GM23338 (cell line): Measurements from ENCODE around the gene CFAP299. TPM values are rescaled to one million over a fixed set of nuclear protein-coding genes. Genes with fewer than 3 reads are reported as not detected.

Source experiments
- ATAC-seq: fragments of 200-7000 bp; cut with Tn5 transposase; 3 replicates; pipeline ENCODE4 v1.9.1; 2020
- DNase-seq: peaks from one replicate; pipeline ENCODE4 v3.0.0-alpha.2; 2015; ENCODE audit warnings: low spot score
- H2AFZ ChIP-seq: fragments of 200-600 bp; sonication (generic); 2 replicates; pipeline ENCODE4 v1.8.0; 2016; ENCODE audit warnings: antibody characterized with exemption, mild to moderate bottlenecking, moderate library complexity
- H3F3A ChIP-seq: fragments of 200-600 bp; sonication (generic); replicated peaks from 2 replicates; pipeline ENCODE4 v1.8.0; 2017; ENCODE audit warnings: antibody characterized with exemption, mixed run types, low read depth
- H3K27ac ChIP-seq: fragments of 200-600 bp; sonication (generic); 2 replicates; pipeline ENCODE4 v1.6.1; 2016; ENCODE audit warnings: low read depth
- H3K27me3 ChIP-seq: fragments of 200-600 bp; sonication (generic); 2 replicates; pipeline ENCODE4 v1.8.0; 2016; ENCODE audit warnings: mild to moderate bottlenecking, mixed run types, moderate library complexity; ENCODE audit not compliant: insufficient read depth
- H3K36me3 ChIP-seq: fragments of 200-600 bp; sonication (generic); 2 replicates; pipeline ENCODE4 v1.8.0; 2016; ENCODE audit warnings: mild to moderate bottlenecking; ENCODE audit not compliant: insufficient read depth
- H3K4me1 ChIP-seq: fragments of 200-600 bp; sonication (generic); 2 replicates; pipeline ENCODE4 v1.8.0; 2016; ENCODE audit warnings: mild to moderate bottlenecking, moderate library complexity; ENCODE audit not compliant: insufficient read depth
- H3K4me2 ChIP-seq: fragments of 200-600 bp; sonication (generic); 2 replicates; pipeline ENCODE4 v1.7.1; 2017; ENCODE audit warnings: mixed run types
- H3K4me3 ChIP-seq: fragments of 200-600 bp; sonication (generic); 2 replicates; pipeline ENCODE4 v1.6.1; 2016; ENCODE audit warnings: mixed run types
- H3K79me2 ChIP-seq: fragments of 200-600 bp; sonication (generic); replicated peaks from 2 replicates; pipeline ENCODE4 v1.8.0; 2017; ENCODE audit warnings: mild to moderate bottlenecking; ENCODE audit not compliant: insufficient read depth
- H3K9me2 ChIP-seq: fragments of 200-600 bp; sonication (generic); 2 replicates; pipeline ENCODE4 v1.8.0; 2017; ENCODE audit not compliant: insufficient read depth
- H4K20me1 ChIP-seq: fragments of 200-600 bp; sonication (generic); replicated peaks from 2 replicates; pipeline ENCODE4 v1.8.0; 2017; ENCODE audit warnings: mild to moderate bottlenecking; ENCODE audit not compliant: insufficient read depth
- H3K27ac Mint-ChIP-seq: 2 replicates; pipeline ENCODE4 v1.8.0; 2020; ENCODE audit warnings: inconsistent platforms, mild to moderate bottlenecking, moderate library complexity, mixed read lengths
- H3K27me3 Mint-ChIP-seq: 3 replicates; pipeline ENCODE4 v1.8.0; 2022; ENCODE audit warnings: low read depth, mild to moderate bottlenecking, moderate library complexity, mixed read lengths, inconsistent platforms; ENCODE audit not compliant: insufficient read depth, poor library complexity
- H3K36me3 Mint-ChIP-seq: 3 replicates; pipeline ENCODE4 v1.8.0; 2021; ENCODE audit warnings: low read depth, mild to moderate bottlenecking, inconsistent platforms, moderate library complexity, mixed read lengths
- H3K4me1 Mint-ChIP-seq: 3 replicates; pipeline ENCODE4 v1.8.0; 2020; ENCODE audit warnings: mild to moderate bottlenecking, inconsistent platforms, mixed read lengths
- H3K4me3 Mint-ChIP-seq: 3 replicates; pipeline ENCODE4 v1.8.0; 2021; ENCODE audit warnings: moderate library complexity, mild to moderate bottlenecking, inconsistent platforms, mixed read lengths
- H3K9me3 Mint-ChIP-seq: 3 replicates; pipeline ENCODE4 v1.8.0; 2020; ENCODE audit warnings: moderate library complexity, mild to moderate bottlenecking, inconsistent platforms, mixed read lengths
- CREB1 ChIP-seq: fragments of 250-450 bp; sonication (Bioruptor Pico); IDR thresholded peaks from 2 replicates; pipeline ENCODE4 v1.5.0; 2020; ENCODE audit warnings: low read depth, mild to moderate bottlenecking, moderate library complexity
- CTCF ChIP-seq, 2 experiments: fragments of 200-600 bp in 1 of 2; sonication (generic) in 1 of 2; conservative IDR thresholded peaks; 2 replicates each; pipeline versions ENCODE4 v1.5.1 to v1.6.1; 2016 to 2017; ENCODE audit warnings: antibody characterized with exemption in 2 of 2, low read depth in 2 of 2, mild to moderate bottlenecking in 2 of 2, moderate library complexity in 1 of 2
- ETS1 ChIP-seq: IDR thresholded peaks from 2 replicates; pipeline ENCODE4 v1.6.1; 2016; ENCODE audit warnings: antibody characterized with exemption
- EZH2 ChIP-seq: fragments of 200-600 bp; sonication (generic); IDR thresholded peaks from one replicate; pipeline ENCODE4 v1.8.0; 2017; ENCODE audit warnings: antibody characterized with exemption, mild to moderate bottlenecking, low read depth; ENCODE audit not compliant: unreplicated experiment
- EZH2phosphoT487 ChIP-seq: fragments of 200-600 bp; sonication (generic); IDR thresholded peaks from one replicate; pipeline ENCODE4 v1.8.1; 2018; ENCODE audit warnings: antibody characterized with exemption; ENCODE audit not compliant: unreplicated experiment
- JUNB ChIP-seq: IDR thresholded peaks from one replicate; pipeline ENCODE4 v1.6.1; 2016; ENCODE audit warnings: antibody characterized with exemption; ENCODE audit not compliant: unreplicated experiment
- NANOG ChIP-seq: IDR thresholded peaks from 2 replicates; pipeline ENCODE4 v1.6.1; 2016; ENCODE audit warnings: antibody characterized with exemption, borderline replicate concordance
- POLR2AphosphoS5 ChIP-seq: IDR thresholded peaks from 2 replicates; pipeline ENCODE4 v1.6.1; 2016; ENCODE audit warnings: antibody characterized with exemption, low read depth
- REST ChIP-seq: IDR thresholded peaks from one replicate; pipeline ENCODE4 v1.6.1; 2018; ENCODE audit warnings: antibody characterized with exemption; ENCODE audit not compliant: unreplicated experiment
- STAT1 ChIP-seq: IDR thresholded peaks from one replicate; pipeline ENCODE4 v1.6.1; 2016; ENCODE audit warnings: antibody characterized with exemption; ENCODE audit not compliant: unreplicated experiment
- ZNF114 ChIP-seq: fragments of 250-450 bp; sonication (Bioruptor Pico); IDR thresholded peaks from 2 replicates; pipeline ENCODE4 v1.5.0; 2020; ENCODE audit warnings: mild to moderate bottlenecking, moderate library complexity
- ZNF331 ChIP-seq: fragments of 250-450 bp; sonication (Bioruptor Pico); IDR thresholded peaks from 2 replicates; pipeline ENCODE4 v1.5.0; 2020; ENCODE audit warnings: low read depth, mild to moderate bottlenecking, moderate library complexity
- ZNF462 ChIP-seq: fragments of 250-450 bp; sonication (Bioruptor Pico); IDR thresholded peaks from 2 replicates; pipeline ENCODE4 v1.5.0; 2020; ENCODE audit warnings: mild to moderate bottlenecking, moderate library complexity
- polyA plus RNA-seq: library from polyadenylated mRNA; unstranded; fragments of >200 nt; fragmentation: Nextera tagmentation; extraction: Ambion mirVana; gene quantifications from 2 replicates; pipeline ENCODE4 v1.2.1, GENCODE V29; 2016
- total RNA-seq: library from RNA; depleted of rRNA; stranded (reverse); fragments of >200 nt; shearing (Covaris generic); gene quantifications from 2 replicates; pipeline ENCODE4 v1.2.3, GENCODE V29; 2014

The CFAP299 gene
- total and polyA plus RNA-seq, 2 experiments from 2014 or later, result not detected

GRCh38 chr4:80412322-80412721 is 76.8 kb downstream of the CFAP299 start (continued):
- TF ChIP-seq ZNF331 (CRISPR knock-in tag) (no peak), EZH2 (no peak), JUNB (no peak), STAT1 (no peak)

GRCh38 chr4:80413086-80413485 is 77.6 kb downstream of the CFAP299 start:
- Histone ChIP-seq H2AFZ (no peak overlapping the region), H3K4me2 (no peak overlapping the region), H3K4me3 (no peak overlapping the region), H3K9me2 (peaks cover 8% of the 10 kb centered on the region), H3K36me3 (no peaks in the 10 kb centered on the region), H3K4me1 (peaks cover 4% of the 10 kb centered on the region; the same call in 1 of the 2 replicates), H3F3A (no peaks in the 10 kb centered on the region), H4K20me1 (no peaks in the 10 kb centered on the region), H3K27me3 (no peaks in the 10 kb centered on the region), H3K27ac (no peak overlapping the region), H3K79me2 (no peaks in the 10 kb centered on the region)
- Mint-ChIP-seq H3K9me3 (no peaks in the 10 kb centered on the region), H3K27ac (no peak overlapping the region), H3K4me1 (no peaks in the 10 kb centered on the region), H3K4me3 (no peak overlapping the region), H3K27me3 (no peaks in the 10 kb centered on the region), H3K36me3 (no peaks in the 10 kb centered on the region)
- DNase-seq (no peak), ATAC-seq (no peak)
- TF ChIP-seq ETS1, result no peak
- TF ChIP-seq ZNF114 (CRISPR knock-in tag), result no peak
- no peak for TF ChIP-seq CTCF (conservative IDR thresholded peaks at IDR 0.05; ENCODE audit: low read depth in 2 of 2)
- no peak for TF ChIP-seq ZNF331 (CRISPR knock-in tag)
- no peak for TF ChIP-seq NANOG
- TF ChIP-seq EZH2, result no peak
- TF ChIP-seq EZH2phosphoT487, result no peak
- no peak for TF ChIP-seq STAT1
- TF ChIP-seq JUNB, result no peak
- TF ChIP-seq POLR2AphosphoS5, result no peak
- TF ChIP-seq ZNF462 (CRISPR knock-in tag), result no peak
- TF ChIP-seq REST, result no peak
- TF ChIP-seq CREB1 (CRISPR knock-in tag), result no peak
